OCI-LY7 (cell line): Measurements from ENCODE around the gene ARSK. TPM values are rescaled to one million over a fixed set of nuclear protein-coding genes. Genes with fewer than 3 reads are reported as not detected.

Source experiments
- BruUV-seq: library from RNA; stranded (reverse); fragments of 400-500 nt; replicated peaks from 2 replicates; lab custom pipeline; 2021; lab: Mats Ljungman, UMichigan
- CTCF ChIA-PET: fragments of 300-600 bp; sonication (Branson Sonifier 250); formaldehyde crosslinking; loops from one replicate; lab custom pipeline; 2022; ENCODE audit warnings: antibody characterized with exemption; ENCODE audit not compliant: unreplicated experiment; lab: Charles Lee
- POLR2A ChIA-PET: fragments of 300-600 bp; sonication (Branson Sonifier 250); formaldehyde crosslinking; loops from one replicate; lab custom pipeline; 2022; ENCODE audit warnings: antibody characterized with exemption; lab: Charles Lee
- DNase-seq: peaks from one replicate; pipeline ENCODE4 v3.0.0-alpha.2; 2015; ENCODE audit warnings: low spot score
- H2AFZ ChIP-seq: fragments of 200-600 bp; sonication (generic), shearing (Covaris generic); 2 replicates; pipeline ENCODE4 v1.6.1; 2014; ENCODE audit warnings: mild to moderate bottlenecking, antibody characterized with exemption, low read length, moderate library complexity
- H3K27ac ChIP-seq: fragments of 200-600 bp; sonication (generic); 2 replicates; pipeline ENCODE4 v1.5.1; 2014; ENCODE audit warnings: mixed run types, low read depth, mild to moderate bottlenecking, moderate library complexity, low read length, inconsistent platforms; ENCODE audit not compliant: poor library complexity, severe bottlenecking
- H3K36me3 ChIP-seq: fragments of 200-600 bp; sonication (generic); 2 replicates; pipeline ENCODE4 v1.6.1; 2014; ENCODE audit warnings: mild to moderate bottlenecking, antibody characterized with exemption, low read length, moderate library complexity, mixed read lengths; ENCODE audit not compliant: insufficient read depth
- H3K4me1 ChIP-seq: fragments of 200-600 bp; sonication (generic); 2 replicates; pipeline ENCODE4 v1.5.1; 2014; ENCODE audit warnings: mild to moderate bottlenecking, low read length; ENCODE audit not compliant: insufficient read depth, poor library complexity, severe bottlenecking
- H3K4me2 ChIP-seq: fragments of 200-600 bp; sonication (generic); 2 replicates; pipeline ENCODE4 v1.6.1; 2014; ENCODE audit warnings: mild to moderate bottlenecking, low read length
- H3K4me3 ChIP-seq: fragments of 200-600 bp; sonication (generic); 2 replicates; pipeline ENCODE4 v1.5.1; 2014; ENCODE audit warnings: mild to moderate bottlenecking, low read depth, low read length; ENCODE audit not compliant: poor library complexity, severe bottlenecking
- H3K79me2 ChIP-seq: fragments of 200-600 bp; sonication (generic); 2 replicates; pipeline ENCODE4 v1.6.1; 2016; ENCODE audit warnings: low read depth, mild to moderate bottlenecking, low read length, moderate library complexity, mixed read lengths; ENCODE audit not compliant: insufficient read depth
- H3K9me2 ChIP-seq: fragments of 200-600 bp; sonication (generic); 2 replicates; pipeline ENCODE4 v1.6.1; 2016; ENCODE audit warnings: mild to moderate bottlenecking, low read length, mixed read lengths; ENCODE audit not compliant: insufficient read depth
- H3K9me3 ChIP-seq: fragments of 200-600 bp; sonication (generic); 2 replicates; pipeline ENCODE4 v1.6.1; 2014; ENCODE audit warnings: mild to moderate bottlenecking, mixed run types, low read length, mixed read lengths
- H4K20me1 ChIP-seq: fragments of 200-600 bp; sonication (generic); 2 replicates; pipeline ENCODE4 v1.6.1; 2014; ENCODE audit warnings: mild to moderate bottlenecking, antibody characterized with exemption, low read length, moderate library complexity, mixed read lengths; ENCODE audit not compliant: insufficient read depth
- EZH2phosphoT487 ChIP-seq: fragments of 200-600 bp; sonication (generic); IDR thresholded peaks from 2 replicates; pipeline ENCODE4 v1.6.1; 2018; ENCODE audit warnings: low read depth, borderline replicate concordance, mild to moderate bottlenecking, mixed run types, antibody characterized with exemption, low read length, moderate library complexity, mixed read lengths
- intact Hi-C: fragments of 100-400 bp; cut with micrococcal nuclease; formaldehyde crosslinking; loops from one replicate; pipeline ENCODE4 v1.10.0; 2022; ENCODE audit not compliant: unreplicated experiment
- total RNA-seq, 2 experiments: library from RNA; depleted of rRNA in 1 of 2; stranded (reverse); fragments of >200 nt in 1 of 2; shearing (Covaris generic) in 1 of 2; gene quantifications; 2 replicates each; pipeline ENCODE4 v1.2.3, GENCODE V29; 2014 to 2022
- TF ChIP-seq, protein P1 (sequence below): fragments of 200-600 bp; sonication (generic); conservative IDR thresholded peaks from 2 replicates; pipeline ENCODE4 v1.5.1; 2014; ENCODE audit warnings: mild to moderate bottlenecking, antibody characterized with exemption, low read length, moderate library complexity, mixed read lengths

The ARSK gene
- total RNA-seq, 2 experiments from 2014 or later = 5.2 to 5.9 TPM

- CTCF ChIA-PET = no interaction called here
- no peaks in the 10 kb centered on the region for H3K9me3 ChIP-seq
- H3K9me2 ChIP-seq = no peaks in the 10 kb centered on the region
- no peak overlapping the region for H3K27ac ChIP-seq
- no peaks in the 10 kb centered on the region for H3K79me2 ChIP-seq
- POLR2A ChIA-PET = no interaction called here
- peaks cover 86% of the 10 kb centered on the region for H3K36me3 ChIP-seq
- H3K4me2 ChIP-seq = no peak overlapping the region
- H3K4me3 ChIP-seq = no peak overlapping the region
- DNase-seq = no peak
- intact Hi-C loops = no loop called here
- no peak overlapping the region for H2AFZ ChIP-seq
- H4K20me1 ChIP-seq = no peaks in the 10 kb centered on the region
- TF ChIP-seq EZH2phosphoT487 = no peak
- TF ChIP-seq, protein P1, sequence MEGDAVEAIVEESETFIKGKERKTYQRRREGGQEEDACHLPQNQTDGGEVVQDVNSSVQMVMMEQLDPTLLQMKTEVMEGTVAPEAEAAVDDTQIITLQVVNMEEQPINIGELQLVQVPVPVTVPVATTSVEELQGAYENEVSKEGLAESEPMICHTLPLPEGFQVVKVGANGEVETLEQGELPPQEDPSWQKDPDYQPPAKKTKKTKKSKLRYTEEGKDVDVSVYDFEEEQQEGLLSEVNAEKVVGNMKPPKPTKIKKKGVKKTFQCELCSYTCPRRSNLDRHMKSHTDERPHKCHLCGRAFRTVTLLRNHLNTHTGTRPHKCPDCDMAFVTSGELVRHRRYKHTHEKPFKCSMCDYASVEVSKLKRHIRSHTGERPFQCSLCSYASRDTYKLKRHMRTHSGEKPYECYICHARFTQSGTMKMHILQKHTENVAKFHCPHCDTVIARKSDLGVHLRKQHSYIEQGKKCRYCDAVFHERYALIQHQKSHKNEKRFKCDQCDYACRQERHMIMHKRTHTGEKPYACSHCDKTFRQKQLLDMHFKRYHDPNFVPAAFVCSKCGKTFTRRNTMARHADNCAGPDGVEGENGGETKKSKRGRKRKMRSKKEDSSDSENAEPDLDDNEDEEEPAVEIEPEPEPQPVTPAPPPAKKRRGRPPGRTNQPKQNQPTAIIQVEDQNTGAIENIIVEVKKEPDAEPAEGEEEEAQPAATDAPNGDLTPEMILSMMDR = no peak
- peaks cover 7% of the 10 kb centered on the region for H3K4me1 ChIP-seq
- BruUV-seq = no TSS peak
These were observed 28.0 kb upstream of the ARSK start for GRCh38 chr5:95526871-95527270.

- no peak overlapping the region for H3K4me2 ChIP-seq
- TF ChIP-seq, protein P1 = no peak
- no peak for TF ChIP-seq EZH2phosphoT487
- no peaks in the 10 kb centered on the region for H3K79me2 ChIP-seq
- intact Hi-C loops = no loop called here
- DNase-seq = no peak
- H3K27ac ChIP-seq = no peak overlapping the region
- peaks cover 83% of the 10 kb centered on the region for H3K36me3 ChIP-seq
- no peak overlapping the region for H2AFZ ChIP-seq
- CTCF ChIA-PET = no interaction called here
- BruUV-seq = no TSS peak
- H3K9me3 ChIP-seq = no peaks in the 10 kb centered on the region
- H4K20me1 ChIP-seq = no peaks in the 10 kb centered on the region
- H3K9me2 ChIP-seq = no peaks in the 10 kb centered on the region
- POLR2A ChIA-PET = interaction anchor here (0.7 kb wide), 1 partner anchor 23 kb away, joined by 4 read pairs; no protein-coding TSS in a partner anchor
- peaks cover 7% of the 10 kb centered on the region for H3K4me1 ChIP-seq
- no peak overlapping the region for H3K4me3 ChIP-seq
These were observed 26.3 kb upstream of the ARSK start for GRCh38 chr5:95528565-95528964.

DNA sequence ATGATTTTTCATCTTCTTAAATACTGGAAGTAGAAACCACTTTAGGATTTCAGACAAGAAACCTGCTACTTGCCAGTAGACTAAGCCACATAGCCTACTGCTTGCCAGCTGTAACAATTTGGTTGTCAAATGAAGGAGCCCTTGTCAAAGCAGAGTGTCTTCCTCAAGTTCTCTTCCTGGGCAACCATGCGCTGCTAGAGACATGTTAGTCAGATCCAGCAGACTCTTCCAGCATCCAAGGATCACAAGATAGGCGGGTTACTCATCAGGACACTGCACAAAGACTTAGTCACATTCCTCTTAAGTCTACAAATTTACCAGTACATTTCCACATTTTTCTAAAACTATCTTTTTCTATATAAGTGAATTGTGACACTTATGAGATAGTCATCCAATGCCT lies 24.5 kb upstream of the ARSK start:
- H3K4me3 ChIP-seq = no peak overlapping the region
- H3K36me3 ChIP-seq = peaks cover 82% of the 10 kb centered on the region
- no TSS peak for BruUV-seq
- no peak for DNase-seq
- H3K4me2 ChIP-seq = no peak overlapping the region
- ChIA-PET POLR2A (no interaction called here), CTCF (no interaction called here)
- intact Hi-C loops = no loop called here
- no peaks in the 10 kb centered on the region for H3K79me2 ChIP-seq
- no peaks in the 10 kb centered on the region for H3K9me2 ChIP-seq
- TF ChIP-seq EZH2phosphoT487 = no peak
- TF ChIP-seq, protein P1 = no peak
- H4K20me1 ChIP-seq = no peaks in the 10 kb centered on the region
- H3K9me3 ChIP-seq = no peaks in the 10 kb centered on the region
- peaks cover 7% of the 10 kb centered on the region for H3K4me1 ChIP-seq
- H2AFZ ChIP-seq = no peak overlapping the region
- H3K27ac ChIP-seq = no peak overlapping the region
